Kidney (tissue), 14 donors: ENCODE results near the gene YBEY. TPM values are rescaled to one million over a fixed set of nuclear protein-coding genes. Genes with fewer than 3 reads are reported as not detected.

Experiments used
- DNase-seq, 5 donors: peaks; one replicate each; pipeline ENCODE4 v3.0.0-alpha.2; 2013 to 2020
- FAIRE-seq: peaks from 2 replicates; lab custom pipeline; 2012; peaks lifted over from hg19 to GRCh38; lab: Jason Lieb, UNC
- H3K27ac ChIP-seq, 2 donors: one replicate each; pipeline ENCODE4 v1.7.0; 2013; ENCODE audit warnings: low read depth in 2 of 2, low read length in 2 of 2, inconsistent platforms in 1 of 2
- H3K27me3 ChIP-seq: one replicate; pipeline ENCODE4 v1.7.1; 2013; ENCODE audit warnings: low read length, inconsistent platforms; ENCODE audit not compliant: control insufficient read depth, insufficient read depth
- H3K36me3 ChIP-seq, 3 donors: one replicate each; pipeline versions ENCODE4 v1.7.0 to v1.7.1; 2013; ENCODE audit warnings: low read length in 3 of 3, control low read depth in 1 of 3, inconsistent platforms in 1 of 3; ENCODE audit not compliant: insufficient read depth in 3 of 3, control insufficient read depth in 2 of 3
- H3K4me1 ChIP-seq, 3 donors: one replicate each; pipeline versions ENCODE4 v1.7.0 to v1.7.1; 2013; ENCODE audit warnings: low read length in 3 of 3, inconsistent platforms in 1 of 3, low read depth in 1 of 3; ENCODE audit not compliant: control insufficient read depth in 2 of 3, insufficient read depth in 2 of 3
- H3K4me3 ChIP-seq, 3 donors: one replicate each; pipeline versions ENCODE4 v1.7.0 to v1.8.1; 2013; ENCODE audit warnings: low read length in 3 of 3, control low read depth in 1 of 3, inconsistent platforms in 1 of 3
- H3K9ac ChIP-seq, 3 donors: one replicate each; pipeline versions ENCODE4 v1.7.0 to v1.7.1; 2013; ENCODE audit warnings: low read length in 3 of 3, control low read depth in 1 of 3, inconsistent platforms in 1 of 3
- H3K9me3 ChIP-seq, 3 donors: one replicate each; pipeline versions ENCODE4 v1.7.0 to v1.7.1; 2013; ENCODE audit warnings: low read length in 3 of 3, control low read depth in 1 of 3, inconsistent platforms in 1 of 3; ENCODE audit not compliant: control insufficient read depth in 2 of 3, insufficient read depth in 1 of 3
- intact Hi-C: fragments of 100-400 bp; cut with DNase I; formaldehyde crosslinking; loops from one replicate; pipeline ENCODE4 v1.11.1; 2022
- polyA plus RNA-seq: library from polyadenylated mRNA; stranded (reverse); fragments of 350-450 nt; fragmentation: Illumina TruSeq; extraction: RNeasy Lipid Tissue Mini Kit (QIAGEN cat#74804); gene quantifications from one replicate; pipeline ENCODE4 v1.2.3, GENCODE V29; 2014; ENCODE audit warnings: low read depth, low replicate concordance; ENCODE audit not compliant: insufficient read depth
- total RNA-seq: library from RNA; stranded (reverse); fragmentation: NEBNext Ultra II Directional; extraction: Animal tissue kit (Norgen Biotek cat#: 25700); gene quantifications from one replicate; pipeline ENCODE4 v1.2.1, GENCODE V29; 2021
- TF ChIP-seq, protein P1 (sequence below): IDR thresholded peaks from 3 replicates; pipeline ENCODE4 v1.5.1; 2012; ENCODE audit warnings: mild to moderate bottlenecking, moderate library complexity, borderline replicate concordance; ENCODE audit not compliant: insufficient read depth; ENCODE audit errors: extremely low read depth
- donor health status: control.
- donor health status: control.
- donor health status: control.
- donor health status: control.
- donor health status: control.
- donor health status: DM: yes; HTN: yes; CAD: no.
- donor health status: Normal renal cell carcinoma (clear cell type).

The YBEY gene
- total and polyA plus RNA-seq, 2 donors from 2014 or later: 17.5 to 29.6 TPM

DNA sequence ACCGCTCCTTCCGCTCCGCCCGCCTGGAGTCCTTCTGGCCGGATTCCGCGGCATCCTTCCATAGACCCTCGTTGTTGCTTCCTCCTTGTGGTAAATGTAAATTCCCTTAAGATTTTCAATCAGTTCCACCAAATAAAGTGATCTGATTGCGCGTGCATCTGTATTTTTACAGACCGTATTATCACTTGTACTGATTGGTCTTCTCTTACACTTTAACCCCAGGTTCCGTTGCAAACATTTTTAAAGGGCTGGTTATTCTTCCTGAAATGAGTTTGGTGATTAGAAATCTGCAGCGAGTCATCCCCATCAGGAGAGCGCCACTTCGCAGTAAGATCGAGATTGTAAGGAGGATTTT lies 483 bp downstream of the YBEY start:
- peak overlapping the region; percentile 53 to 98 (median 74) for H3K4me3 ChIP-seq
- TF ChIP-seq, protein P1, sequence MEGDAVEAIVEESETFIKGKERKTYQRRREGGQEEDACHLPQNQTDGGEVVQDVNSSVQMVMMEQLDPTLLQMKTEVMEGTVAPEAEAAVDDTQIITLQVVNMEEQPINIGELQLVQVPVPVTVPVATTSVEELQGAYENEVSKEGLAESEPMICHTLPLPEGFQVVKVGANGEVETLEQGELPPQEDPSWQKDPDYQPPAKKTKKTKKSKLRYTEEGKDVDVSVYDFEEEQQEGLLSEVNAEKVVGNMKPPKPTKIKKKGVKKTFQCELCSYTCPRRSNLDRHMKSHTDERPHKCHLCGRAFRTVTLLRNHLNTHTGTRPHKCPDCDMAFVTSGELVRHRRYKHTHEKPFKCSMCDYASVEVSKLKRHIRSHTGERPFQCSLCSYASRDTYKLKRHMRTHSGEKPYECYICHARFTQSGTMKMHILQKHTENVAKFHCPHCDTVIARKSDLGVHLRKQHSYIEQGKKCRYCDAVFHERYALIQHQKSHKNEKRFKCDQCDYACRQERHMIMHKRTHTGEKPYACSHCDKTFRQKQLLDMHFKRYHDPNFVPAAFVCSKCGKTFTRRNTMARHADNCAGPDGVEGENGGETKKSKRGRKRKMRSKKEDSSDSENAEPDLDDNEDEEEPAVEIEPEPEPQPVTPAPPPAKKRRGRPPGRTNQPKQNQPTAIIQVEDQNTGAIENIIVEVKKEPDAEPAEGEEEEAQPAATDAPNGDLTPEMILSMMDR: no peak
- FAIRE-seq (no peak), DNase-seq (no peak)
- peaks cover 4 to 23% (median 21%) of the 10 kb centered on the region in 3 donors for H3K4me1 ChIP-seq
- H3K27ac ChIP-seq: peak overlapping the region; percentile 79 to 90
- H3K36me3 ChIP-seq: peaks cover 2 to 12% (median 8%) of the 10 kb centered on the region in 3 donors
- intact Hi-C loops: no loop called here
- no peaks in the 10 kb centered on the region for H3K9me3 ChIP-seq
- no peaks in the 10 kb centered on the region for H3K27me3 ChIP-seq
- H3K9ac ChIP-seq: peak overlapping the region; percentile 0 to 85 (median 69)

DNA sequence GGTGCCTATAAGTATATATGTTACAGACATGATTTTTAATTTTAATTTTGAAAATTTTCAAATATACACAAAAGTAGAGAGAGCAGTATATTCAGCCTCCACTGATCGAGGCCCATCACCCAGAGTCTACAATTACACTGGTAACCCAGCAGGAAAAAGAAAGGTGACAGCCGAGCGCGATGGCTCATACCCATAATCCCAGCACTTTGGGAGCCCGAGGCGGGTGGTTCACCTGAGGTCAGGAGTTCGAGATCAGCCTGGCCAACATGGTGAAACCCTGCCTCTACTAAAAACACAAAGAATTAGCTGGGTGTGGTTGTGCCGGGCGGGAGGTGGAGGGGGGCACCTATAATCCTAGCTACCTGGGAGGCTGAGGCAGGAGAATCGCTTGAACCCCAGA lies 1.4 kb downstream of the YBEY start:
- no peak overlapping the region for H3K4me3 ChIP-seq
- H3K9me3 ChIP-seq: no peaks in the 10 kb centered on the region
- H3K36me3 ChIP-seq: peaks cover 7 to 13% (median 12%) of the 10 kb centered on the region in 3 donors
- peaks cover 4 to 21% (median 21%) of the 10 kb centered on the region in 3 donors for H3K4me1 ChIP-seq
- TF ChIP-seq, protein P1: no peak
- no peak overlapping the region for H3K27ac ChIP-seq
- FAIRE-seq: no peak
- intact Hi-C loops: no loop called here
- no peak overlapping the region for H3K9ac ChIP-seq
- DNase-seq: no peak
- H3K27me3 ChIP-seq: no peaks in the 10 kb centered on the region

DNA sequence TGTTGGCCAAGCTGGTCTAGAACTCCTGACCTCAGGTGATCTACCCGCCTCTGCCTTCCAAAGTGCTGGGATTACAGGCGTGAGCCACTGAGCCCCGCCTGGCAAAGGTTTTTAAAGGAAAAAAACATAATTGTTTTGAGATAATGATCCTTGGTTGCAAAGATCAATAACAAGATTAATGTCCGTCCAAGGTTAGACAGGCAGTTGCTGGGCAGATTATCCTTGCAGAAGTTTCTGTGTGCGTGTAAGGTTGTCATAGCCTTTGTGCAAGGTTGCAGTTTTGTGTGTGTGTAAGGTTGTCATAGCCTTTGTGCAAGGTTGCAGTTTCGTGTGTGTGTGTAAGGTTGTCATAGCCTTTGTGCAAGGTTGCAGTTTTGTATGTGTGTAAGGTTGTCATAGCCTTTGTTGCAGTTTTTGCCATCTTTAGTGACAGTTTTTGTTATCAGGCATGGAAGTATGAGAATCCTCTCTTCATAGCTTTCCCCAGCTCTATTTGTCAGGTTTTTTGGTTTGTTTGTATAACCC lies 3.6 kb downstream of the YBEY start:
- H3K27ac ChIP-seq: no peak overlapping the region
- FAIRE-seq (no peak), DNase-seq (no peak)
- TF ChIP-seq, protein P1: no peak
- H3K36me3 ChIP-seq: peaks cover 7% of the 10 kb centered on the region in 3 donors
- H3K9me3 ChIP-seq: no peaks in the 10 kb centered on the region
- H3K27me3 ChIP-seq: no peaks in the 10 kb centered on the region
- H3K9ac ChIP-seq: no peak overlapping the region
- no peak overlapping the region for H3K4me3 ChIP-seq
- intact Hi-C loops: no loop called here
- H3K4me1 ChIP-seq: peaks cover 4 to 14% (median 8%) of the 10 kb centered on the region in 3 donors

- Histone ChIP-seq H3K27me3 (no peaks in the 10 kb centered on the region), H3K4me3 (no peak overlapping the region)
Measured at GRCh38 chr21:46291561-46291960, 5.4 kb downstream of the YBEY start.

More at GRCh38 chr21:46291561-46291960, 5.4 kb downstream of the YBEY start:
- intact Hi-C loops: no loop called here
- no peak for FAIRE-seq
- H3K36me3 ChIP-seq: peaks cover 7% of the 10 kb centered on the region in 3 donors
- no peaks in the 10 kb centered on the region for H3K9me3 ChIP-seq
- H3K9ac ChIP-seq: no peak overlapping the region
- TF ChIP-seq, protein P1: no peak
- peaks cover 0 to 8% (median 4%) of the 10 kb centered on the region in 3 donors for H3K4me1 ChIP-seq
- no peak overlapping the region for H3K27ac ChIP-seq
- DNase-seq: no peak
